ENCODE results near the gene SZT2. TPM values are rescaled to one million over a fixed set of nuclear protein-coding genes. Genes with fewer than 3 reads are reported as not detected.

The SZT2 gene
- total and polyA plus RNA-seq, 2 of the 13 experiments (the other 11 are each of a cell fraction or from before 2014, with no cell fraction given), result 8.0 to 8.8 TPM

GRCh38 chr1:43348809-43349593, 40.7 kb upstream of the SZT2 start (continued):
- peak; percentile 76; the same call in 1 of the 2 replicates for TF ChIP-seq ZGPAT (CRISPR knock-in tag; IDR thresholded peaks at IDR 0.05)
- TF ChIP-seq RFXAP (CRISPR knock-in tag; IDR thresholded peaks at IDR 0.05; ENCODE audit: borderline replicate concordance), result peak; percentile 45; the same call in 1 of the 2 replicates
- 0 out of 2 replicates have a peak, but pooled peaks have one; percentile 15 for TF ChIP-seq NR1H2 (CRISPR knock-in tag; IDR thresholded peaks at IDR 0.05; ENCODE audit: borderline replicate concordance, low read depth)
- peak; percentile 23 for TF ChIP-seq TEAD3 (CRISPR knock-in tag; optimal IDR thresholded peaks at IDR 0.05; ENCODE audit: borderline replicate concordance)
- peak; percentile 47; the same call in 1 of the 2 replicates for TF ChIP-seq IKZF5 (CRISPR knock-in tag; IDR thresholded peaks at IDR 0.05)
- peak; percentile 64; the same call in 1 of the 2 replicates for TF ChIP-seq KMT2A (CRISPR knock-in tag; IDR thresholded peaks at IDR 0.05)
- TF ChIP-seq MAFK (conservative IDR thresholded peaks at IDR 0.05 in 1 of 2, IDR thresholded peaks at IDR 0.05 in 1 of 2; ENCODE audit: low read length in 2 of 2), result peak; percentile 68 to 85
- 0 out of 2 replicates have a peak, but pooled peaks have one; percentile 36 for TF ChIP-seq PAX8 (CRISPR knock-in tag; IDR thresholded peaks at IDR 0.05; ENCODE audit: borderline replicate concordance)
- TF ChIP-seq ZNF878 (CRISPR knock-in tag; IDR thresholded peaks at IDR 0.05), result no peak
- no peak for TF ChIP-seq ZNF780A (CRISPR knock-in tag; IDR thresholded peaks at IDR 0.05)
- TF ChIP-seq ZNF432 (CRISPR knock-in tag; IDR thresholded peaks at IDR 0.05; ENCODE audit: borderline replicate concordance), result no peak
- TF ChIP-seq ZNF563 (CRISPR knock-in tag; IDR thresholded peaks at IDR 0.05), result peak; percentile 62; the same call in 1 of the 2 replicates
- peak; percentile 53 for TF ChIP-seq SAP130 (CRISPR knock-in tag; IDR thresholded peaks at IDR 0.05; ENCODE audit: low read depth)
- no peak for TF ChIP-seq MTA3 (CRISPR knock-in tag; IDR thresholded peaks at IDR 0.05)
- TF ChIP-seq ZNF790 (CRISPR knock-in tag; IDR thresholded peaks at IDR 0.05; ENCODE audit: borderline replicate concordance), result peak; percentile 41; the same call in 1 of the 2 replicates
- peak; percentile 48; the same call in 1 of the 2 replicates for TF ChIP-seq RARA (CRISPR knock-in tag; IDR thresholded peaks at IDR 0.05)
- peak; percentile 95; the same call in 1 of the 2 replicates for TF ChIP-seq ZNF337 (CRISPR knock-in tag; IDR thresholded peaks at IDR 0.05; ENCODE audit: borderline replicate concordance, low read depth)
- TF ChIP-seq ZNF562 (CRISPR knock-in tag; IDR thresholded peaks at IDR 0.05; ENCODE audit: borderline replicate concordance), result no peak
- TF ChIP-seq EP300 (IDR thresholded peaks at IDR 0.05; ENCODE audit: low read depth in 2 of 2, low read length in 2 of 2), result 0 out of 4 replicates have a peak, but pooled peaks of 1 of the 2 experiments have one; percentile 5
- no peak for TF ChIP-seq EP300 (CRISPR knock-in tag; IDR thresholded peaks at IDR 0.05; ENCODE audit: borderline replicate concordance)
- TF ChIP-seq ETV6 (CRISPR knock-in tag; conservative IDR thresholded peaks at IDR 0.05), result peak; percentile 27
- 0 out of 2 replicates have a peak, but pooled peaks have one; percentile 43 for TF ChIP-seq ZIK1 (CRISPR knock-in tag; IDR thresholded peaks at IDR 0.05; ENCODE audit: borderline replicate concordance, low read depth)
- peak; percentile 57 for TF ChIP-seq ERF (CRISPR knock-in tag; IDR thresholded peaks at IDR 0.05)
- TF ChIP-seq CEBPB (IDR thresholded peaks at IDR 0.05; ENCODE audit: borderline replicate concordance, low read depth, low read length), result peak; percentile 74
- peak; percentile 28; the same call in 1 of the 2 replicates for TF ChIP-seq NR2C2 (CRISPR knock-in tag; IDR thresholded peaks at IDR 0.05; ENCODE audit: borderline replicate concordance)
- 0 out of 2 replicates have a peak, but pooled peaks have one; percentile 10 for TF ChIP-seq ZNF605 (CRISPR knock-in tag; IDR thresholded peaks at IDR 0.05)
- no peak for TF ChIP-seq NBN (conservative IDR thresholded peaks at IDR 0.05)
- TF ChIP-seq SALL2 (CRISPR knock-in tag; IDR thresholded peaks at IDR 0.05), result peak; percentile 77
- peak; percentile 37 for TF ChIP-seq ASH2L (IDR thresholded peaks at IDR 0.05; ENCODE audit: insufficient read length, low read depth, low read length)
